NCI-H446 treated with DMSO at 0.1 percent for 48 hours (cell line): ENCODE measurements around the gene NOM1.
"Not testable (repeated sequence)": the region's sequence is repeated elsewhere in the genome, so short reads cannot be mapped to it uniquely, and the experiment has no call there.

Experiments used
- DNase-seq: peaks from one replicate; lab custom pipeline; 2025; lab: John Stamatoyannopoulos, UW

The NOM1 gene

GRCh38 chr7:156949541-156950380 is at the start of gene NOM1:
NOM1 (plus strand) TSS chr7:156949712; CDS start chr7:156949738, 26 bp downstream.
- DNase-seq, result peak; percentile 51

GRCh38 chr7:156900093-156900492 is 49.4 kb upstream of the NOM1 start:
- DNase-seq, result not testable (repeated sequence)

GRCh38 chr7:156903232-156903909 is 46.1 kb upstream of the NOM1 start:
- no peak for DNase-seq

- no peak for DNase-seq
Measured at GRCh38 chr7:156906200-156906649, 43.3 kb upstream of the NOM1 start.

- no peak for DNase-seq
Measured at GRCh38 chr7:156907656-156908055, 41.9 kb upstream of the NOM1 start.

GRCh38 chr7:156909574-156910252 is 39.8 kb upstream of the NOM1 start:
- not testable (repeated sequence) for DNase-seq

GRCh38 chr7:156918635-156919034 is 30.9 kb upstream of the NOM1 start:
- DNase-seq, result no peak

GRCh38 chr7:156919132-156919713 is 30.3 kb upstream of the NOM1 start:
- DNase-seq, result no peak

GRCh38 chr7:156920076-156920475 is 29.4 kb upstream of the NOM1 start:
- no peak for DNase-seq

- DNase-seq, result not testable (repeated sequence)
Measured at GRCh38 chr7:156920487-156921373, 28.8 kb upstream of the NOM1 start.

GRCh38 chr7:156922304-156922703 is 27.2 kb upstream of the NOM1 start:
- DNase-seq, result not testable (repeated sequence)

GRCh38 chr7:156925821-156926220 is 23.7 kb upstream of the NOM1 start:
- DNase-seq, result not testable (repeated sequence)

GRCh38 chr7:156927571-156928405 is 21.7 kb upstream of the NOM1 start:
- no peak for DNase-seq

- DNase-seq, result no peak
Measured at GRCh38 chr7:156928406-156928747, 21.1 kb upstream of the NOM1 start.

GRCh38 chr7:156929789-156930539 is 19.5 kb upstream of the NOM1 start:
- no peak for DNase-seq

- DNase-seq, result no peak
Measured at GRCh38 chr7:156932006-156932405, 17.5 kb upstream of the NOM1 start.

- DNase-seq, result no peak
Measured at GRCh38 chr7:156935250-156935649, 14.3 kb upstream of the NOM1 start.

- not testable (repeated sequence) for DNase-seq
Measured at GRCh38 chr7:156936766-156937165, 12.7 kb upstream of the NOM1 start.

- no peak for DNase-seq
Measured at GRCh38 chr7:156940421-156941122, 8.9 kb upstream of the NOM1 start.
